ENCODE results near the gene KXD1.
"Not testable (repeated sequence)": the region's sequence is repeated elsewhere in the genome, so short reads cannot be mapped to it uniquely, and the experiment has no call there.

Gene KXD1

DNA sequence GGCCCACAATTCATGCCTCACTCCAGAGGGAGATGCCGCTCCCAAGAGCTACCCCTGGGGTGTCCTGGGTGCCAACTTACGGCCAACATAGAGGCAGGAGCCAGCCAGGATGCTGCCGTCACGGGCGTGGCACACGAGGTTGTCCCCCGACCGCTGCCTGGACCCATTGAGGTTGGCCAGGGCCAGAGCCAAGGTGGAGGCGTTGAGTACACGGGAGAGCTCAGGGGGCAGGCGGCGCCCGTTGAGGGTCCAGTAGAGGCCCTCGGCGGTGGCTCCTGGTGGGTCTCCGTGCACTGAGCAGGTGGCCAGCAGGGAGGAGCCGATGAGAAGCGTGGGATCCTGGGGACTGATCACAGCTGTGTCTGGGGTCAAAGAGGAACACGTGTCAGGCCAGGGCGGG, 41.8 kb downstream of the KXD1 start:
- in situ Hi-C loops (cut with MboI; ENCODE audit: low sequenced_read_pairs): no loop called here

DNA sequence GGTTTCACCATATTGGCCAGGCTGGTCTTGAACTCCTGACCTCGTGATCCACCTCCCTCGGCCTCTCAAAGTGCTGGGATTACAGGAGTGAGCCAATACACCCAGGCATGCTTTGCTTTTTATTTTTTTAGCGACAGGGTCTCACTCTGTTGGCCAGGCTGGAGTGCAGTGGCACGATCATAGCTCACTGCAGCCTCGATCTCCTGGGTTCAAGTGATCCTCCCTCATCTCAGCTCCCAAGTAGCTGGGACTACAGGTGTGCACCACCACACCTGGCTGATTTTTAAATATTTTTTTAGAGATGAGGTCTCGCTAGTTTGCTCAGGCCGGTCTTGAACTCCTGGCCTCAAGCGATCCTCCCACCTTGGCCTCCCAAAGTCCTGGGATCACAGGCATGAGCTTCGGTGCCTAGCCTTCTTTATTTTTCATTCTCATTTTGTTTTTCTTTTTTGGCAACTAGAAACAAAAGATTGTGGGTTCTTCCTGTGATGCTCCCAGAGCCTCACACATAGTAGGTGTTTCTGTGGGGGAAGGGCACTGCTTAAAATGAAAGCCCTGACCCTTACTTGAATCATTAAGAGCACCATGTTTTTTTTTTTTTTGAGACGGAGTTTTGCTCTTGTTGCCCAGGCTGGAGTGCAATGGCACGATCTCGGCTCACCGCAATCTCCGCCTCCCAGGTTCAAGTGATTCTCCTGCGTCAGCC, 43.2 kb downstream of the KXD1 start:
- in situ Hi-C loops (cut with MboI; ENCODE audit: low sequenced_read_pairs): not testable (repeated sequence)

DNA sequence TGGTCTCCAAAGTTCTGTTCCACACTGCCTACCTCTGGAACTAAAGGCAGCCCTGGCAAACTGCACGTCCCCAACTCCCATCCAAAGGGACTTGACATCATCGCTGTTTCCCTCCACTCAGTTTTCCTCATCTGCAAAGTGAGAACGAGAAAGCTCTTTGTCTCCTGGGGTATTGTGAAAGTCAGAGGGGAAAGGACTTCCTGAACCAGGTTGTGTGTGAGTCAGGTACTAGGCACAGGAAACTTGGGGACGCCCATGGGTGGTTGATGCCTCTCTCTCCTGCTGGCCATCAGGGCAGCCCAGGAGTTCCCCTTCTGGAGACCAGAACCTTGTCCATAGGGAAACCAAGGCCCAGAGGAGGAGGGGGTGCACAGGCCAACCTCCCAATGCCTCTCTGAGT, 44.2 kb downstream of the KXD1 start:
- in situ Hi-C loops (cut with MboI; ENCODE audit: low sequenced_read_pairs): no loop called here

GRCh38 chr19:18603255-18603957, 45.7 kb downstream of the KXD1 start:
- in situ Hi-C loops (cut with MboI; ENCODE audit: low sequenced_read_pairs): no loop called here

DNA sequence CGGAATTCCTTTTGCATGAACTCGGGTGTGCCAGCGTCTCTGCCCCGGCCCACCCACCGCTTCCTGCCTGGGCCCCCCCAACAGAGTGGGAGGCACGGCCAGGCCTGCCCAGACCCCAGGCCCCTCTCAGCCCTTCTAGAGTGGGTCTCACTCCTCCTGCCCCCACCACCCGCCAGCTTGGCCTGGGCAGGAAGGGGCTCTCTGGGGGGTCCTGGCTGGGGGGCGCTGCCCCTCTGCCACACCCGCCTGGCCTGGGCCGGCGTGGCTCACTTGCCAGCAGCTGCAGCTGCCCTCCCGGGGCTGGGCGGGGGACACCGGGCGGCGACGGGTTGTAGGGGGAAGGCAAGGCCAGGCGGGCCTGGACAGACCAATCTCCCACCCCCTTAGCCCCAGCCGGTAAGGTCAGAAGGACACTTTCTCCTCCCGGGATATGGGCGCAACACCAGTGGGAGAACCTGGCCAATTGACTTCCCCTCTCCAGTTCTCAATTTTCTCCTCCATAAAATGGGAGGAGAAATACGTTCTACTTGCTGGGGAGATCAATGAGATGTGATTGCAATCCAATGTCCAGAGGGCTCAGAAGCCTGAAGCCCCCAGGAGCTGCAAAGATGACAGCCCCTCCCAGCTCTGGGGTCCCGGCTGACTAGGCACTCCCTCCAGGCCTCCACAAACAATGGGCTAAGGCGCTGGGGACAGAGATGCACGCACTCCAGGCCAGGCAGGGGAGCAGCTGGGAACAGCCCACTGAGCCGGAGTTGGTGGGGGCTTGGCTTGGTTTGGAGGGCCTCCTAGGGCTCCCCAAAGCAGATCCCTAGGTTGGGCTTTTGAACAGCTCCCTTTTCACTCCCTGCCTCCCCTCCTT, 46.5 kb downstream of the KXD1 start:
- in situ Hi-C loops (cut with MboI; ENCODE audit: low sequenced_read_pairs): no loop called here

- in situ Hi-C loops (cut with MboI; ENCODE audit: low sequenced_read_pairs): no loop called here
These were observed 47.1 kb downstream of the KXD1 start for GRCh38 chr19:18604820-18605159.

GRCh38 chr19:18605196-18605545, 47.5 kb downstream of the KXD1 start:
- in situ Hi-C loops (cut with MboI; ENCODE audit: low sequenced_read_pairs): no loop called here

- in situ Hi-C loops (cut with MboI; ENCODE audit: low sequenced_read_pairs): no loop called here
These were observed 48.0 kb downstream of the KXD1 start for GRCh38 chr19:18605546-18606280.

DNA sequence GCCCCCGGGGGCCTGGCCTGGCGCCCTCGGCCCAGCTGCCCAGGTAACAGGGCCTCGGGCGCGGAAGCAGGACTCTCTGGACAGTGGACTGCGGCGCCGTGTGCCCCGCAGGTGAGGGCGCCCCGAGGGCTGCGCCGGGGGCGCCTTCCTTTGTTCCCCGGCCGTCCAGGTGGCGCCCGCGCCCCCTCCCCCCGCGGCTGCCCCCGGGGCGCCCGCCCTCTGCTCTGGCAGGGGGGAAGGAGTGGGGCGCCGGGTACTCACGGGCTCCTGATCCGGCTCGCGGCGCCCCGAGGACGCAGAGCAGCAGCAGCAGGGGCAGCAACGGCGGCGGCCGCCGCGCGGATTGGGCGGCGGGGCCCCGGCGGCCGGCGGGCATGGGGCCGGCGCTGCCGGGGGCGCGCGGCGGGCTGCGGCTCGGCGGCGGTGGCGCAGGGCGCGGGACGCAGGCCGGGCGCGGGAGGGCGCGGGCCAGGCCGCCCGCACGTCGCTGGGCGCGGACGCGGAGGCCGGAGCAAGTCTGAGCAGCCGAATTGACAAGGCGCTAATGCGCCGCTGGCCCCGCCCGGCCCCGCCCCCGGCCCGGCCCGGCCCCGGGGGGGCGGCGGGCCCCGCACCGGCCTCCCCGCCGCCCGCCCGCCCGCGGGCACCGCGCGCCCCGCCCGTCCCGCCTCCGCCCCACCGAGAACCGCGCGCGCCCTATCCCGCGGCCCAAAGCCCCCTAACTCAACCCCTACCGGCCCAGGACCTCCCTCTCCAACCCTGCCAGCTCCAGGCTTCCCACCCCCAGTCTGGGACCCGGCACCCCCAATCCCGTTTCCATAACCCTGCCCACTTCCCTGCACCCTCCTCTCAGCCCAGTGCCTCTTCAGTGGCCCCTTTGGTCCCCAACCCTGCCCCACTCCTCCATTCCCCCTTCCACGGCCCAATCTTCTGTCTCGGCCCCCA, 48.9 kb downstream of the KXD1 start, which contains the start of gene CRLF1:
Gene CRLF1 (minus strand): TSS at position 519 of the 945 bp plus-strand sequence. CDS start 143 bp downstream, at position 376.
- in situ Hi-C loops (cut with MboI; ENCODE audit: low sequenced_read_pairs): no loop called here

- in situ Hi-C loops (cut with MboI; ENCODE audit: low sequenced_read_pairs): no loop called here
These were observed 49.8 kb downstream of the KXD1 start for GRCh38 chr19:18607226-18608101.

DNA sequence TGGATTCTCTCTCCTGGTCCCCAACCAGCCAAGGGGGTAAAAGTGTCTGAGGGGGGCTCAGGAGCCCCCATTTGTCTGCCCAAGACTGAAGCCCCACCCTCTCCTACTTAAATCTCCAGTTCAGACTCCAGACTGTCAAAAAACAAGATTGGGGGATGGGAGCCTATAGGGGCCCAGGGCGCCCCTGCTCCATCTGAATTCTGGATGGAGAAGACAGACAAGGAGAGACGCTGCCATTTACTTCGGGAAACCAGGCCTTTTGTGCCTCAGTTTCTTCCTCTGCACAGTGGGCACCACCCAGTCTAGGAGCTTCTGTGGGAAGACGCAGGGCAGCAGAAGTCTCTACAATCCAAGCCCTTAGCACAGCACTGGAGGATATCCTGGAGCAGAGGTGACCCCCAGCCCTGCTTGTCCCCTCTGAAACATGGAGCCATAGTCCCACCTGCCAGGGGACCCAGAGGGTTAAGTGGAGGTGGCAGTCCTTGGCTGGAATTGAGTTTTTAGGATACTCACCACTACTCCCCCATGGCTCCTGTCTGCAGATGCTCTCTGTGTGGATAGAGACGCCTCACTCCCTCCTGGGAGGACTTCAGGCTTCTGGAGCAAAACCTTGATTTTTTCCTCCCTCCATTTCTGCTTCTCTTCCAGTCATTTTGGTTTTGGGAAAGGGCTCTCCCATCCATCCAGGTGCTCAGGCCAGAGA, 50.6 kb downstream of the KXD1 start:
- in situ Hi-C loops (cut with MboI; ENCODE audit: low sequenced_read_pairs): no loop called here

DNA sequence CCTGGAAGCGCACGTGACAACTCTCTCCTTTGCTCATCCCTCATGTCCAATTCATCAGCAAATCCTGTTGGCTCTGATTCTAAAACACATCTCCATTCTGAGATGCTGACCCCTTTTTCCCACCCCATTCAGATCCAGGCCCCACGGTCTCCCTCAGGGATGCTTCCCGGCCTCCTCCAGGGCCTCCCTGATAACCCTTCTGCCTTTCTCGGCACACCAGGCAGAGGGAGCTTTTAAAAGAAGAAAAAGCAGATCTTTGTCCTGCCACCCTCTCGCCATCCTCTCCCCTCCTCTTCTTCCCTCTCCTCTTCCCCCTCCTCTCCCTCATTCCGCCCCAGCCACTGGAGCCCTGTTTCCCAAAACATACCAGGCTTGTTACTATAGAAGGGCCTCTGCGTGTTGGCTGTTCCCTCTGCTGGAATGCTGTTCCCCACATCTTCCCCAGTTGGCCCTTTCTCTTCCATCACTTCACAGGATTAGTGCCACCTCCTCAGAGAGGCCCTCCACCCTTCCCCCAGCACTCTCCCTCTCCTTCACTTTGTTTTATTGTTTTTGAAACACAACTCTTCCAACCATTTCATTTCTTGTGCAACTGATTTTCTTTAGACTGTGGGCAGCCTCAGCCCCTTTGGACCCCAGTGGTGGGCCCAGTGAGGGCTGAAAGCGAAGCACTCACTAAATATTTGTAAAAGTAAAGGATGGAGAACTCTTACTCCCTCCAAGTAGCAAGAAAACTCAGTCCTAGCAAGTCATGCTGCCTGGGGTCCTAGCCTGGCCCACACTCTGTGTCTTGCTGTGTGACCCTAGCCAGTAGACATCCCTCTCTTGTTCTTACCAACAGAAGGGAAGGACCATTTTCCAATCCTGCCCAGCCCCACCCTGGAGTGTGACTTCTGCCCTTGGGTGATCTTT, 51.4 kb downstream of the KXD1 start:
- in situ Hi-C loops (cut with MboI; ENCODE audit: low sequenced_read_pairs): no loop called here

GRCh38 chr19:18609717-18610051, 52.0 kb downstream of the KXD1 start:
- in situ Hi-C loops (cut with MboI; ENCODE audit: low sequenced_read_pairs): no loop called here

DNA sequence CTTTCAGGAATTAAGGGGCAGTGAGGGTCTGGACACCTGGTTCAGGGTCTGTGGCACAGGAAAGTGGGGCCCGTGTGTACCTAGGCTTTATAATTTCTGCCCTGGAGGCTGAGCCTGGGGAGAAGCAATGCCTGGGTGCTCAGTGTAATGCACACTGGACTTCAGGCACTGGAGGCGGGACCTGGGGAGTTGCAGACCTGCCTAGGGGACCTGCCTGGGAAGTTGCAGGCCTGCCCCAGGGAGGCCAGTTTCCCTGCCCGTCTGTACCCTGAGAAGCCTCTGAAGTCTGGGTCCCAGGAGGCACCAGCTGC, 52.5 kb downstream of the KXD1 start:
- in situ Hi-C loops (cut with MboI; ENCODE audit: low sequenced_read_pairs): no loop called here

GRCh38 chr19:18610556-18611326, 53.1 kb downstream of the KXD1 start:
- in situ Hi-C loops (cut with MboI; ENCODE audit: low sequenced_read_pairs): no loop called here

DNA sequence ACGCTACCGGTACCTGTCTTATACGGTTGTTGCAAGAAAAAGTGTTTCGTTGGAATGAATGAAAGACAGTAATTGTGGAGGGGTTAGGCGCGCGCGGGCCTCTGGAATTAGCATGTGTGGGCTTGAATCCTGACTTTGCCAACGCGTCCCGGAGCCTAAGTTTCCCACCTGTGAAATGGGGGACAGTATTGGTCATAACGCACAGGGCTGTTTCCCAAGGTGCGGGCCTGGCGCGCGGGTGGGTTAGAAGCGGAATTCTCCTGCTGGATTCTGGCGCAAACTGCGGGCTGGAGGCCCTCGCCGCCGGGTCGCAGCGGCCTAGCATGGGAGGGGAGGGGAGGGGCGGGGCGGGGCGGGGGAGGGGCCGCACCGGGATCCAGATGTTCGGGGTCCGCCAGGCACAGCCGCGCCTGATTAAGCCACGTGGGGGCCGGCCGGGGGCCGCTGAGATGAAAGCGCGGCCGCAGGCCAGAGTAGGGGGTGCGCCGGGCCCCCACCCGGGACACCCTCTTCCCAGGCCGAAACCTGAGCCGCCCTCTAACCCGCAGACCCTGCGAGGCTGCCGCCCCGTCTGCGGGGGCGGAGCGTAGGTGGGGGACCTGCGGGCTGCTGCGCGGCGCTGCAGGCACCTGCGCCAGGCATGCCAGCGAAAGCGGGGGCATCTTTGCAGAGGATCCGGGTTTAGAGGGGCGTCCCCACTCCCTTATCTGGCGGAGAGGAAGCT, 53.8 kb downstream of the KXD1 start:
- in situ Hi-C loops (cut with MboI; ENCODE audit: low sequenced_read_pairs): no loop called here

Data from HL-60/S4 treated with phorbol 12-myristate 13-acetate at 8.2 ng/mL for 4 days and 3 days (cell line).